Measurements from ENCODE around the gene GABARAPL2.

GABARAPL2 gene

DNA sequence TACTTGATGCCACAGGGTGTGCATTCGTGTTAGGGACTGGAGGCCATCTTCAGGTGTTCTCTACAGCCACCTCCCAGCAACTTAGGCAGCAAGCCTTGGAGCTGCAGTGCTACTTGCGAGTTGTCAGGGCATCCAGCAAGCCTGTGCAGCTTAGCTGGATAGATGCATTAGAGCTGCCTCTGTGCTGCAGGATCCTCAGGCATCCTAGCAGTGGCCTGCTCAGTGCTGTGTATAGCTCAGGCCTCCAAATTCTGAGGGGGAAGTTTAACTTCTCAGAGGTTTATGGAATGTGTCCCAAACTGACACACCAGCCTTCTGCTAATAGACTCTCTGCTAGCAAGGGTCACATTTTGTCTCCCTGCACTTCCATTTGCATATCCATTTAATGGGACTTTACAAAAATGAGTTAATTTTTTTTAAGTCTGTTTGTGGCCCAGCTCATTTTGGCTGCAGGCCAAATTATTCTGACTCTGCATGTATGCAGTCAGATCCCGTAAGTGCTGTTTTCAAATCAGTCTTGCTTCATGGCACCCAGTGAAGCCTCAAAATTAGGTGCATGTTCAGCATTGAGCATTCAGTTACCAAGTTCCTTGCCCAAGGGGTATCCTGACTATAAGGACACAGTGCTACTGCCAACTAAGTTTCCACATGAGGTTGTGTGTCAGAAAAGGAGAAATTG is 6.8 kb downstream of the GABARAPL2 start:
- DNase-seq (ENCODE audit: low spot score): no peak
- no peak for TF ChIP-seq CTCF (IDR thresholded peaks at IDR 0.05; ENCODE audit: extremely low read depth, missing control alignments)

GRCh38 chr16:75573955-75574354 is 7.8 kb downstream of the GABARAPL2 start:
- DNase-seq (ENCODE audit: low spot score): no peak

DNA sequence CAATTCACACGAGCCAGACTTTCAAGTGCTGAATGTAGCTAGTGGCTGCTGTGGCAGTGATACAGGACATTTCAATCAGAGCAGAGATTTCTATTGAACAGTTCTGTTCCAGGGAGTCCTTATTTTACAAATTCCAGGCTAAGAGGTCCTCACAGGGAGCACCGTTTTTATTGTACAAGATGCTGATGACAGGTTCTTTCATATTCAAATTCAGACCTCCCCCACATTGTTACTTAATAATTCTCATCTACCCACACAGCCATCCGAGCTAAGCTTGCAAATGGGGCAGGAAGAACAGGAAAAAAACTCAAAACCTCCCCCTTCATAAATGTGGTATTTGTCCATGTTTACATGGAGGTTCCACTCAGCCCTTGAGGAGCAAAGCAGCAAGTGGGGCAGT is 9.8 kb downstream of the GABARAPL2 start:
- no peak for TF ChIP-seq CTCF (IDR thresholded peaks at IDR 0.05; ENCODE audit: extremely low read depth, missing control alignments)
- DNase-seq (ENCODE audit: low spot score): no peak

More at GRCh38 chr16:75573955-75574354, 7.8 kb downstream of the GABARAPL2 start:
- TF ChIP-seq CTCF (IDR thresholded peaks at IDR 0.05; ENCODE audit: extremely low read depth, missing control alignments): no peak

DNA sequence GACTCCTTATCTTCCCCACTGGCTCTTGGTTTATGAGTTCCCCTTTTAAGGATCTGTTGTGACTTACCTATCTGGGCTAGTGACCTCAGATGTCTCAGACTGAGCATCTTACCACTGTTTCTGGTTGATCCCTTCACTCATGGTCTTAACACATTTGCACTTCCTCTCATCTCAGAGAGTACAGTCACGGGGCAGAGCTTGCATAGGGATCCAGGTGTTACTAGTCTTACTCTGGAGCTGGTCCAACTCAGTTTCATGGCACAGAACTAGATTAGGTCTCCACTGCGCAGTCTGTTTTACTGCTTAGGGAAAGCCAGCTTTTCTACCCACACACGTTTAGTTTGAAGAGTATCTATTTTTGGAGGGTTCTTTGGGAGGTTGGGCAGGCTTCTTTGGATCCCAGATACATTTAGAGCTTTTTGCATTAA is 10.2 kb downstream of the GABARAPL2 start:
- DNase-seq (ENCODE audit: low spot score): peak; percentile 32
- no peak for TF ChIP-seq CTCF (IDR thresholded peaks at IDR 0.05; ENCODE audit: extremely low read depth, missing control alignments)

GRCh38 chr16:75578212-75578611 is 12.0 kb downstream of the GABARAPL2 start:
- DNase-seq (ENCODE audit: low spot score): no peak
- no peak for TF ChIP-seq CTCF (IDR thresholded peaks at IDR 0.05; ENCODE audit: extremely low read depth, missing control alignments)

DNA sequence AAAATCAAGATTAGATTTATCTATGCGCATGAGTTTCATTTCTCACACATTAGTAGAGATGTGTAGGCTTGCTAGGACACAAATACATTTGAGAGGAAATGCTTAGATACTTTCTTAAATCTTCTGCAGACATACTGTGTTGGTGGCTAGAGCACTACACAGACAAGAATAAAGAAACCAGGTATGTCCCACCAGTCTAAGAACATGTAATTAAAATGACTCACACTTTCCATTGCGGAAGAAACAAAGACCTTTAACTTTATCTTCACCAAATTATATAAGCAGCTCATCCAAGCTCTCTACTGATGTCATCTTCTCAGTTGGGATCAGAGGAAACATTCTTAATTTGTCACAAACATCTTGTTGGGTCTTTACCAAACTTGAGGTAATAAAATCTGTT is 12.5 kb downstream of the GABARAPL2 start:
- DNase-seq (ENCODE audit: low spot score): no peak

More for the DNA sequence above, 12.5 kb downstream of the GABARAPL2 start:
- no peak for TF ChIP-seq CTCF (IDR thresholded peaks at IDR 0.05; ENCODE audit: extremely low read depth, missing control alignments)

All from GM20000 (cell line).